ENCODE data around the gene GALNT17. TPM values are rescaled to one million over a fixed set of nuclear protein-coding genes. Genes with fewer than 3 reads are reported as not detected.

Gene GALNT17
- total and polyA plus RNA-seq, 5 donors from 2014 or later, result not detected

GRCh38 chr7:71422104-71422503 is 290.2 kb downstream of the GALNT17 start:
- ATAC-seq (ENCODE audit: low read depth in 2 of 2) (no peak), DNase-seq (no peak)
- Histone ChIP-seq H3K4me1 (ENCODE audit: control insufficient read depth, insufficient read depth, low read length, poor library complexity, severe bottlenecking) (no peaks in the 10 kb centered on the region), H3K27ac (ENCODE audit: insufficient read depth, low read length, poor library complexity, severe bottlenecking) (no peak overlapping the region), H3K9me3 (ENCODE audit: control insufficient read depth in 2 of 2, low read length in 2 of 2) (peaks cover 5 to 8% of the 10 kb centered on the region in 2 experiments), H3K27me3 (ENCODE audit: control insufficient read depth, insufficient read depth, low read length) (no peaks in the 10 kb centered on the region), H3K36me3 (ENCODE audit: control insufficient read depth, insufficient read depth, low read length) (no peaks in the 10 kb centered on the region), H3K4me3 (ENCODE audit: low read depth, low read length) (no peak overlapping the region)
- H3K27me3 Mint-ChIP-seq, result no peaks in the 10 kb centered on the region
- H3K4me1 Mint-ChIP-seq, result no peaks in the 10 kb centered on the region
- H3K9me3 Mint-ChIP-seq, result peaks cover 0 to 26% (median 8%) of the 10 kb centered on the region in 7 donors
- no peak overlapping the region for H3K4me3 Mint-ChIP-seq
- H3K36me3 Mint-ChIP-seq, result no peaks in the 10 kb centered on the region
- no peak overlapping the region for H3K27ac Mint-ChIP-seq

GRCh38 chr7:71424166-71425035 is 292.5 kb downstream of the GALNT17 start:
- H3K27ac ChIP-seq (ENCODE audit: insufficient read depth, low read length, poor library complexity, severe bottlenecking), result no peak overlapping the region
- no peaks in the 10 kb centered on the region for H3K27me3 ChIP-seq (ENCODE audit: control insufficient read depth, insufficient read depth, low read length)
- DNase-seq, result no peak
- no peaks in the 10 kb centered on the region for H3K4me1 Mint-ChIP-seq
- no peaks in the 10 kb centered on the region for H3K36me3 Mint-ChIP-seq
- H3K4me1 ChIP-seq (ENCODE audit: control insufficient read depth, insufficient read depth, low read length, poor library complexity, severe bottlenecking), result no peaks in the 10 kb centered on the region
- H3K27ac Mint-ChIP-seq, result no peak overlapping the region
- peaks cover 5 to 6% of the 10 kb centered on the region in 2 experiments for H3K9me3 ChIP-seq (ENCODE audit: control insufficient read depth in 2 of 2, low read length in 2 of 2)
- no peaks in the 10 kb centered on the region for H3K36me3 ChIP-seq (ENCODE audit: control insufficient read depth, insufficient read depth, low read length)
- H3K4me3 ChIP-seq (ENCODE audit: low read depth, low read length), result no peak overlapping the region
- peaks cover 4 to 21% (median 7%) of the 10 kb centered on the region in 7 donors for H3K9me3 Mint-ChIP-seq
- no peak overlapping the region for H3K4me3 Mint-ChIP-seq
- no peaks in the 10 kb centered on the region for H3K27me3 Mint-ChIP-seq
- no peak for ATAC-seq (ENCODE audit: low read depth in 2 of 2)

GRCh38 chr7:71429083-71429482 is 297.1 kb downstream of the GALNT17 start:
- H3K27me3 Mint-ChIP-seq, result no peaks in the 10 kb centered on the region
- H3K27me3 ChIP-seq (ENCODE audit: control insufficient read depth, insufficient read depth, low read length), result no peaks in the 10 kb centered on the region
- H3K4me3 ChIP-seq (ENCODE audit: low read depth, low read length), result no peak overlapping the region
- no peaks in the 10 kb centered on the region for H3K36me3 ChIP-seq (ENCODE audit: control insufficient read depth, insufficient read depth, low read length)
- no peak overlapping the region for H3K4me3 Mint-ChIP-seq
- no peaks in the 10 kb centered on the region for H3K4me1 Mint-ChIP-seq
- no peaks in the 10 kb centered on the region for H3K4me1 ChIP-seq (ENCODE audit: control insufficient read depth, insufficient read depth, low read length, poor library complexity, severe bottlenecking)
- H3K9me3 Mint-ChIP-seq, result peaks cover 3 to 16% (median 5%) of the 10 kb centered on the region in 7 donors
- ATAC-seq (ENCODE audit: low read depth in 2 of 2), result no peak
- H3K27ac Mint-ChIP-seq, result no peak overlapping the region
- DNase-seq, result no peak
- no peaks in the 10 kb centered on the region for H3K9me3 ChIP-seq (ENCODE audit: control insufficient read depth in 2 of 2, low read length in 2 of 2)
- H3K27ac ChIP-seq (ENCODE audit: insufficient read depth, low read length, poor library complexity, severe bottlenecking), result no peak overlapping the region
- H3K36me3 Mint-ChIP-seq, result no peaks in the 10 kb centered on the region

GRCh38 chr7:71430246-71430645 is 298.3 kb downstream of the GALNT17 start:
- Mint-ChIP-seq H3K36me3 (no peaks in the 10 kb centered on the region), H3K27ac (no peak overlapping the region), H3K4me3 (no peak overlapping the region), H3K27me3 (no peaks in the 10 kb centered on the region), H3K4me1 (no peaks in the 10 kb centered on the region), H3K9me3 (peaks cover 2 to 19% (median 8%) of the 10 kb centered on the region in 7 donors)
- Histone ChIP-seq H3K9me3 (ENCODE audit: control insufficient read depth in 2 of 2, low read length in 2 of 2) (no peaks in the 10 kb centered on the region), H3K4me1 (ENCODE audit: control insufficient read depth, insufficient read depth, low read length, poor library complexity, severe bottlenecking) (no peaks in the 10 kb centered on the region), H3K36me3 (ENCODE audit: control insufficient read depth, insufficient read depth, low read length) (no peaks in the 10 kb centered on the region), H3K27me3 (ENCODE audit: control insufficient read depth, insufficient read depth, low read length) (no peaks in the 10 kb centered on the region), H3K27ac (ENCODE audit: insufficient read depth, low read length, poor library complexity, severe bottlenecking) (no peak overlapping the region), H3K4me3 (ENCODE audit: low read depth, low read length) (no peak overlapping the region)
- ATAC-seq (ENCODE audit: low read depth in 2 of 2), result no peak
- no peak for DNase-seq

- Histone ChIP-seq H3K27me3 (ENCODE audit: control insufficient read depth, insufficient read depth, low read length) (no peaks in the 10 kb centered on the region), H3K4me3 (ENCODE audit: low read depth, low read length) (no peak overlapping the region), H3K4me1 (ENCODE audit: control insufficient read depth, insufficient read depth, low read length, poor library complexity, severe bottlenecking) (no peaks in the 10 kb centered on the region), H3K9me3 (ENCODE audit: control insufficient read depth in 2 of 2, low read length in 2 of 2) (peaks cover 2 to 5% of the 10 kb centered on the region in 2 experiments), H3K36me3 (ENCODE audit: control insufficient read depth, insufficient read depth, low read length) (no peaks in the 10 kb centered on the region), H3K27ac (ENCODE audit: insufficient read depth, low read length, poor library complexity, severe bottlenecking) (no peak overlapping the region)
- Mint-ChIP-seq H3K27ac (no peak overlapping the region), H3K4me1 (no peaks in the 10 kb centered on the region), H3K4me3 (no peak overlapping the region), H3K27me3 (no peaks in the 10 kb centered on the region), H3K36me3 (no peaks in the 10 kb centered on the region), H3K9me3 (peaks cover 0 to 23% (median 5%) of the 10 kb centered on the region in 7 donors)
- no peak for DNase-seq
- ATAC-seq (ENCODE audit: low read depth in 2 of 2), result no peak
Observed at GRCh38 chr7:71439321-71439720, 307.4 kb downstream of the GALNT17 start.

- H3K27ac ChIP-seq (ENCODE audit: insufficient read depth, low read length, poor library complexity, severe bottlenecking), result no peak overlapping the region
- Mint-ChIP-seq H3K4me3 (no peak overlapping the region), H3K27me3 (no peaks in the 10 kb centered on the region), H3K4me1 (no peaks in the 10 kb centered on the region), H3K36me3 (no peaks in the 10 kb centered on the region), H3K27ac (no peak overlapping the region), H3K9me3 (peaks cover under 1 to 23% (median 3%) of the 10 kb centered on the region in 7 donors)
- no peaks in the 10 kb centered on the region for H3K36me3 ChIP-seq (ENCODE audit: control insufficient read depth, insufficient read depth, low read length)
- no peak for DNase-seq
- H3K4me3 ChIP-seq (ENCODE audit: low read depth, low read length), result no peak overlapping the region
- no peaks in the 10 kb centered on the region for H3K27me3 ChIP-seq (ENCODE audit: control insufficient read depth, insufficient read depth, low read length)
- no peaks in the 10 kb centered on the region for H3K4me1 ChIP-seq (ENCODE audit: control insufficient read depth, insufficient read depth, low read length, poor library complexity, severe bottlenecking)
- ATAC-seq (ENCODE audit: low read depth in 2 of 2), result no peak
- H3K9me3 ChIP-seq (ENCODE audit: control insufficient read depth in 2 of 2, low read length in 2 of 2), result peaks cover 0 to 6% of the 10 kb centered on the region in 2 experiments
Observed at GRCh38 chr7:71442492-71443190, 310.7 kb downstream of the GALNT17 start.

GRCh38 chr7:71443191-71443530 is 311.2 kb downstream of the GALNT17 start:
- no peak overlapping the region for H3K4me3 ChIP-seq (ENCODE audit: low read depth, low read length)
- Mint-ChIP-seq H3K27ac (no peak overlapping the region), H3K9me3 (peaks cover 3 to 22% (median 3%) of the 10 kb centered on the region in 7 donors), H3K4me3 (no peak overlapping the region), H3K4me1 (no peaks in the 10 kb centered on the region), H3K36me3 (no peaks in the 10 kb centered on the region), H3K27me3 (no peaks in the 10 kb centered on the region)
- DNase-seq, result no peak
- no peak for ATAC-seq (ENCODE audit: low read depth in 2 of 2)
- H3K36me3 ChIP-seq (ENCODE audit: control insufficient read depth, insufficient read depth, low read length), result no peaks in the 10 kb centered on the region
- H3K27me3 ChIP-seq (ENCODE audit: control insufficient read depth, insufficient read depth, low read length), result no peaks in the 10 kb centered on the region
- no peak overlapping the region for H3K27ac ChIP-seq (ENCODE audit: insufficient read depth, low read length, poor library complexity, severe bottlenecking)
- peaks cover 0 to 6% of the 10 kb centered on the region in 2 experiments for H3K9me3 ChIP-seq (ENCODE audit: control insufficient read depth in 2 of 2, low read length in 2 of 2)
- H3K4me1 ChIP-seq (ENCODE audit: control insufficient read depth, insufficient read depth, low read length, poor library complexity, severe bottlenecking), result no peaks in the 10 kb centered on the region
